Fibroblast of mammary gland (primary cell): ENCODE results near the gene TLK2.
"Not testable (repeated sequence)": the region's sequence is repeated elsewhere in the genome, so short reads cannot be mapped to it uniquely, and the experiment has no call there.

ENCODE experiments used
- DNase-seq: peaks from one replicate; pipeline ENCODE4 v3.0.0-alpha.2; 2010; ENCODE audit warnings: low read depth
- H3K4me3 ChIP-seq: 2 replicates; pipeline ENCODE4 v1.5.1; 2011; ENCODE audit warnings: low read depth, mild to moderate bottlenecking, low read length, moderate library complexity; ENCODE audit not compliant: control insufficient read depth

Gene TLK2

GRCh38 chr17:62473030-62473982 is 5.3 kb upstream of the TLK2 start:
- H3K4me3 ChIP-seq, DNase-seq: not testable (repeated sequence)

GRCh38 chr17:62477111-62477510 is 1.5 kb upstream of the TLK2 start:
- H3K4me3 ChIP-seq, result peak overlapping the region; percentile 54

GRCh38 chr17:62477718-62478408 is 762 bp upstream of the TLK2 start:
- peak overlapping the region; percentile 54 for H3K4me3 ChIP-seq
- DNase-seq, result not testable (repeated sequence)

More at GRCh38 chr17:62477111-62477510, 1.5 kb upstream of the TLK2 start:
- DNase-seq, result not testable (repeated sequence)

- DNase-seq, result not testable (repeated sequence)
These were observed 434 bp downstream of the TLK2 start for GRCh38 chr17:62478880-62479638.

GRCh38 chr17:62479639-62480258 is 1.1 kb downstream of the TLK2 start:
- H3K4me3 ChIP-seq, result peak overlapping the region; percentile 64
- DNase-seq, result not testable (repeated sequence)

More at GRCh38 chr17:62478880-62479638, 434 bp downstream of the TLK2 start:
- H3K4me3 ChIP-seq, result peak overlapping the region; percentile 64

- not testable (repeated sequence) for DNase-seq, H3K4me3 ChIP-seq
These were observed 3.9 kb downstream of the TLK2 start for GRCh38 chr17:62482553-62482952.

- not testable (repeated sequence) for DNase-seq, H3K4me3 ChIP-seq
These were observed 12.4 kb downstream of the TLK2 start for GRCh38 chr17:62490990-62491389.

- not testable (repeated sequence) for DNase-seq, H3K4me3 ChIP-seq
These were observed 14.5 kb downstream of the TLK2 start for GRCh38 chr17:62493049-62493655.

- not testable (repeated sequence) for DNase-seq, H3K4me3 ChIP-seq
These were observed 15.4 kb downstream of the TLK2 start for GRCh38 chr17:62494073-62494472.

- H3K4me3 ChIP-seq, DNase-seq: not testable (repeated sequence)
These were observed 17.7 kb downstream of the TLK2 start for GRCh38 chr17:62496344-62496743.

GRCh38 chr17:62498796-62499195 is 20.2 kb downstream of the TLK2 start:
- not testable (repeated sequence) for H3K4me3 ChIP-seq, DNase-seq

- not testable (repeated sequence) for H3K4me3 ChIP-seq, DNase-seq
These were observed 21.8 kb downstream of the TLK2 start for GRCh38 chr17:62500463-62500862.

GRCh38 chr17:62504857-62505256 is 26.2 kb downstream of the TLK2 start:
- not testable (repeated sequence) for DNase-seq, H3K4me3 ChIP-seq

- DNase-seq, result not testable (repeated sequence)
These were observed 28.7 kb downstream of the TLK2 start for GRCh38 chr17:62507191-62507836.

GRCh38 chr17:62510247-62510819 is 31.7 kb downstream of the TLK2 start:
- DNase-seq, H3K4me3 ChIP-seq: not testable (repeated sequence)

More at GRCh38 chr17:62507191-62507836, 28.7 kb downstream of the TLK2 start:
- not testable (repeated sequence) for H3K4me3 ChIP-seq

- DNase-seq, H3K4me3 ChIP-seq: not testable (repeated sequence)
These were observed 32.4 kb downstream of the TLK2 start for GRCh38 chr17:62511014-62511413.

- not testable (repeated sequence) for H3K4me3 ChIP-seq, DNase-seq
These were observed 37.8 kb downstream of the TLK2 start for GRCh38 chr17:62516376-62516775.
